ENCODE results near the gene NHS.
A peak's percentile ranks its signal among the peaks of the same experiment; 100 is the strongest.

NHS gene

DNA sequence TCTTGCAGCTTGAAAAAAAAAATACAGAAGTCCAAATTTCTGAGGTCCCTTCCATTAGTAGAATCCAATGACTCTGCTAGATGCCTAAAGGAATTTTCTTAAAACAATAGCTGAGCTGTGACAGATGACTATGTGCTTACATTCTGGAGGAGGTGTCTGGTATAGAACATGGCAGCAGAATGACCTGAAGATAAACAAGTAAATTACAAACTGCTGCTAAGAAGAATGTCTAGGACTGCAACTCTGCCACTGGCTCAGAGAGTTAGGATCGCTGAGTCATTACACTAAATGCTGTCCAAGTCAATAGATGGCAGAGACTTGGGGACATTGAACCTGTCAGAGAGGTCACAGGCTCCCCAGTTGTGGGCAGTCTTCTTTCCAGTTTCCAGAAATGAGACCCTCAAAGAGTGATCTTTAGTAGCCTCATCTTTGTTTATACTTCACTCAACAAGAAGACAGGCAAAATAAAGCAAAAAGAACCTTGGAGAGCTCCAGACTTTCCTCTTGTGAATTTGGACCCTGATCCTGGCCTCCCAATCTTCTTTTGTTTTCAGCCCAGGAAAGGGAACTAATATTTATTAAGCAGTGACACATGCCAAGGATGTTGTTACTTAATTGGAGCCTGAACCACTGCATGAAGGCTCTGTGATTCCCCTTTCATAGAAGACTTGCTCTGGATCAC, 305.9 kb downstream of the NHS start:
- DNase-seq, result peak in 2 of 4 experiments; percentile 11 to 28

DNA sequence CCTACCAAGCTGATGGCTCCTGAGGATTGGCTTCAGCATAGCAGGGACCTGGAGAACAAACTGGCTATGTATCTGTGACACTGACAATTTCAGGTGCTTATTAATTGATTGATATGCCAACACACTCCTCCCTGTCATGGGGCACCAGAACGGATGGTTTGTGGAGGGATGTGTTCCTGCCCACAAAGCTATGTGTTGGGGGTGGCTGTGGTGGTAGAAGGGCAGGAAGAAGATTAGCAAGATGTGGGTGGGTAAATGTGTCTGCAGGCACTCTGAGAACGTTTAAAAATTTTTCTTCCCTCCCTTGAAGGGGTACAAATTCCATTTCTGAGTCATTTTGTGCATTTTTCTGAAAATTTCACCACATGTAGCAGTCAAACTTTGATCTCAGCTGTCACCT, 307.3 kb downstream of the NHS start:
- DNase-seq, result no peak

DNA sequence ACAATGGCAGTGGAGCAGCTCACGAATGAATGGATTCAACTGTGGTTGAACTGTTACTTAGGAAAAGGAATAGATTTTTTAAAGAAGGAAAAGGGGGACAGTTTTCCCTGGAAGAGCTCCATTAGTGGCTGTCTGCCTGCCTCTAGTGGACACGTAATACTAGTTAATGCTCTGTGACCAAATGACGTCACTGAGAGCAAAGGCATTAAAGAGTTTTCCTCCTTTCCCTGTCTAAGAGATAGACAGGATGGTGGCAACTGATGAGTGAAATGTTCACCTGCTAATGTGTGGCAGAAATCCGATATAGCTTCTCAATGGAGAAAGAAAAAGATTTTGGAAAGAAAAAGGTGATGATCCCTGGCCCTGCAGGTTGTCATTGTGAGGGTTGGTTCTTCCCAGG, 310.0 kb downstream of the NHS start:
- no peak for DNase-seq

DNA sequence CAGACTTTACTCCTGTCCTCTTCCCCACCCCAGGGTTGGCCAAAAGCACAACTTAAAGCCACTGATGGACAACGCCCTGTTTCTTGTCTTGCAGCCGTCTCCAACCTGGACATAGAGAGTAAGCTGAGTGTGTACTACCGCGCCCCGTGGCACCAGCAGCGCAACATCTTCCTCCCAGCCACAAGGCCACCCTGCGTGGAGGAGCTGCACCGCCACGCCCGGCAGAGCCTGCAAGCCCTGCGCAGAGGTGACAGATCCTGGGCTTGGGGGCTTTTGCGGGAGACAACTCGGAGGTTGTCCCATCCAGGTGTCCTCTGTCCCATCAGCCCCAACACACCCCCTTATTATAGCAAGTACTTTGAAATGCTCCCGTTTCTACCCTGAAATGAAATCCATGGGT, 312.6 kb downstream of the NHS start:
- no peak for DNase-seq

DNA sequence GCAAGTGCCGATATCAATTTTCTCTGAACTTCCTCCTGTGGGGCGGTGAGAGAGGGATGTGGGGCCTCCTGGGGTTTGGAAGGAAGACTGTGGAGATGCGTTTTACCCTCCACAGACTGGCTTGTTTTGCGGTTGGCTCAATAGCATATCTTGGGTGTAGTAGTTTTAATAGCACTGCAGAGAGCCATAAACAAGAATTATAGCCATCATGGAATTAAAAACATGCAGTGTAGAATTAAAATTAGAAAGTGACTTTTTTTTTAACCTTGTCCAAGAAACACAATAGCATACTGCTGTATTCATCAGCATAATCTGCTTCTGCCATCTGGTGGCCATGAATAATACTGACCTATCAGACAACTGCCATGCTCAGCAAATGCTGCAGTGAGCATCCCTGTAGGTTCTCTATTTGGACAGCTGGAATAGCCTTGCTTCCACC, 315.0 kb downstream of the NHS start:
- peak; percentile 54 to 70 (median 64) for DNase-seq

DNA sequence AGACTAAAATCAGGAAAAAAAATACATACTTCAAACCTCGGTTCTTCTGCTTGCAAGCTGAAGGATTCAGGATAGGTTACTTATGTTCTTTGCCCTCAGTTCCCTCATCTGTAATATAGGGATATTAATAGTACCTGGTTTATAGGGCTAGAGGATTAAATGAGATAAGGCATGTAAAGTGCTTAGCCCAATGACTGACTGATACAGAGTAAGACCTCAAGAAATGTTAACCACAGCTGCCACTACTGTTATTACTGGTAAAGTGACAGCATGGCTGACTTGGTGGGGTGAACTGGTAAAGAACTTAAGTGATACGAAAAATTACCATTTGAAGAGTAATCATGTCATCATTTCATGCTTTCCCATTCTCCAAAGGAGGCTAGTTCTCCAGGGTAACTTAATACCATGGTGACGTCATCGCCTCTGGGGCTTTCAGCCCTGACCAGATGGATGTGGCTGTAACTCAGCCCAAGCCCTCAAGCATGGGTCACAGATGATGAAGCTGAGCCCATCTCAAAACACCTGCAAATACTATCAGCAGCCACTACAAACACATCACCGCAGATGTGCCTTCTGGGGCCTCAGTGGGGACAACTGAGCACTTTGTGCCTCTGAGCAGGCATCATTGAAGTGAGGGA, 317.8 kb downstream of the NHS start:
- DNase-seq, result no peak

DNA sequence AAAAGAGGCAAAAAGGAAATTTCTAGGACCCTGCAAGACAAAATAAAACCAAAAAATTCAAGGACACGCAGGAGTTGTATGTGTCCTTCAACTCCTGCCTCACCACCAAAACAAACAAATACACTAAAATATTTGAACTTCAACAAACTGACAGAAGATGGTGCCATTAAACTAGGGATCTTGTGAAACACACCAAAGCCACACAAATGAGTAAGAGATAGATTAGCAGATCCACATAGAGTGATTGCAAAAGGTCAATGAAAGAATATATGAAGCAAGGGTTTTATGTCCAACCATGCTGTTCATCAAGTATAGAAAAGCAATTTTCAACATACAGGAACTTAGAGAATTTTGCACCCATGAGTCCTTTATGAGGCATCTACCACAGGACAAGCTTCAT, 322.2 kb downstream of the NHS start:
- peak in 2 of 4 experiments; percentile 17 to 26 for DNase-seq

DNA sequence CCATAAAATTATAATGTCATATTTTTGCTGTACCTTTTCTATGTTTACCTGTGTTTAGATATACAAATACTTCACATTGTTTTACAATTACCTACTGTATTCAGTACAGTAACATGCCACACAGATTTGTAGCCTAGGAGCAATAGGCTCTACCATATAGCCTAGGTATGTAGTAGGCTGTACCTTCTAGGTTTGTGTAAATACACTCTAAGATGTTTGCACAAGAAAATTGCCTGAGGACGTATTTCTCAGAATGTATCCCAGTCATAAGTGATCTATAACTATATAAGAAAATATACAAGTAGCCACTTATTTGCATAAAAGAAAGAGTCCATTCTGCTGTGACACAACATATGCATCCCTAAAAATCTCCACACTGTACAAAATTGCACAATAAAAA, 326.0 kb downstream of the NHS start:
- no peak for DNase-seq

DNA sequence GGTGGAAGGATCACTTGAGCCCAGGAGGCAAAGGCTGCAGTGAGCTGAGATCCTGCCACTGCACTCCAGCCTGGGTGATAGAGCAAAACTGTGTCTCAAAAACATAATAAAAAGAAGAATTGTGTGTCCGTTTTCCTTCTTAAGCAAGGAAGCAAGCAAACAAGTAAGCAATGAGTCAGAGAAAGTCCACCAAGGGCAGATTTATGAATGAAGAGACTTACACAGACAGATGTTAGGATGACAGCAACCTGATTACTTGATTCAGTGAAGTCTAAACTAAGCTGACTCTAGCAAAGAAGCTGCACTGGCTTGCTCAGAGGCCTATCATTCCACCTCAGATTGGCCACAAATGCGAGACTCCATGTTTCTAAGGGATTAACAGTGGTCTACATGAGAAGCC, 328.2 kb downstream of the NHS start:
- DNase-seq, result no peak

DNA sequence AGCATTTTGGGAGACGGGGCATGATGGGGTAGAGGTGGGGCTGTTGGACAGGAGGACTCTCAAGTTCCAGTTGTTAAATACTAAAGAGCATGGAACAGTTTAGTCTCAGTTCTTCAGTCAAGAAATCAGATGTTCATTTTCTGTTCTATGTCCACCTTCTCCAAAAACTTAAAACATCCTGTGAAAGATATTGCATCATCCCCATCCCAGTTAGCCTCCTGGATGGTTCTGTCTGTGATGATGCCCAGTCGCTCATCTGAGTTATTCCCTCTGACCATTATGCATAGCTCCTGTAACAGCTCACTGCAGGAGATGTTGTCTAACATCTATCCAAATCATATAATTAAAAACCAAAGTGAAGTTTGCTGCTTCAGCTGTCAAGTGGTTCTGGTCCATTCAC, 330.2 kb downstream of the NHS start:
- no peak for DNase-seq

DNA sequence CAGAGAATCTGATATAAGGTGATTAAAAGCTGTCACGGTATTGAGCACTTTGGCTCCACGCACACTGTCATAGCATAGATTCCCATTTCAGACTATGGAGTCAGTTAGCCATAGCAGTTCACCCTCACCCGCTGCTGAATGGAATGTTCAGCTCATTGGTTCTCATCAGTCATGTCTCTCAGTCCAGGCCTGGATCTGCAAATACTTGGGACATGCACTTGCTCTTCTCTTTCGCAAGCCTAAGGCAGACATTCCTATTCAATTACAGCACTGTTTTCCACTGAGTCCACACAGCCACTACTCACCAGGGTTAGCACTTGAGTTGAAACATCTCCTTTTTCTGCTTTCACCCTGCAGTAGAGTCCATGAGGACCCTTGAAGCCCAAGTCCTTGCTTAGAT, 331.7 kb downstream of the NHS start:
- DNase-seq, result no peak

DNA sequence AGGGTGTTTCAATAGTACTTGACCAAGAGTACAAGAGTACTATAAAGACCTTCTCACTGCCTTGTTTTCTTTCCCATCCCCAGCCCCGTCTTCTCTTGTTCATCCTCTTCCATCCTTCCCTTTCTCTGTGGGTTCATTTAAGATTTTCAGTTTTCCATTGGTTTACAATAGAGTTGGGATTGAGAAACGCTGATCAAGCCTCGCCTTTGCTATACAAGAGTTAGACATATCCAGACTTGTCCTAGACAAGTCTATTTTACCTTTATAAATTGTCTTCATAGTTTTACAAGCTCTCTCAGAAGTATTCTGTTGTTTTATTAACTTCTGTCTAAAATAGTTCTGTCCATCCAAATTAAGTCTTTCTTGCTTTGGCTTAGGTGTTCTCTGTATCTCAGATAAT, 332.7 kb downstream of the NHS start:
- DNase-seq, result no peak

DNA sequence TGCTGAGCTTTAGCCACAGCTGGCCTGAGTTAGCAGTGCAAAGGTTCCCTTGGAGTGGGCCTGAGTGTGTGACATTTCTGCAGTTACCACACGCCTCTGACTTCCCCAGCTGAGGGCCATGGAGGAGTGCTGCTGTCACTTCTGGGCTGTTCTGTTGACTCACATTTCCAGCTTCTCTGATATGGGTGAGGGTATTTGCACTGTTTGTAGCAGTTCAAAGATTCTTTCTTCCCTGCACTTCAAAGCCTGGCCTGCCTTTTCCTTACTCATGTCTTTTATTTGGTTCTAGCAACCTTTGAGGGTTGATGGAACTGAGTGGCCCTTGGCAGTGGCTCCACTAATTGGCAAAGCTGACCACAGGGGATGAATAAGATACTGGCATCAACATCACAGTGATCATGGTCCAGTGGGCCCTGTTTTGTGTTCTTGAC, 335.9 kb downstream of the NHS start:
- DNase-seq, result peak; percentile 31 to 63 (median 52)

DNA sequence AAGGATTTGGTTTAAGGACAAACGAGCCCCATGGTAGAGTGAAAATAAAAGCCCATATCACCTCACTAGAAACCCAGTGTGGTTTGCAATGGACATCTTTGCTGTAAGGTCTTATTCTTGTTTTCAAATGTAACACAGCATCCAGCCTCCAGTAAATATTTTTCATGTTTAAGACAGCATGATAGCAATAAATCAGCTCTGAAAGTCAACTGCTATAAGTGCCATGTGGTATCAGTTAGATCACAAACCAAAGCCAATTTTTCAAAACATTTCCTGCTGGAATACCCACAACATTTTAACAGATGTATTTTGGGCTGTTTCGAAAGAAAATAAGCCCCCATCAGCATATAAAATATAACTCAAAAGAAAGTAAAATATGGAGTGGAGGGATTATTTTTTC, 338.3 kb downstream of the NHS start:
- DNase-seq, result no peak

DNA sequence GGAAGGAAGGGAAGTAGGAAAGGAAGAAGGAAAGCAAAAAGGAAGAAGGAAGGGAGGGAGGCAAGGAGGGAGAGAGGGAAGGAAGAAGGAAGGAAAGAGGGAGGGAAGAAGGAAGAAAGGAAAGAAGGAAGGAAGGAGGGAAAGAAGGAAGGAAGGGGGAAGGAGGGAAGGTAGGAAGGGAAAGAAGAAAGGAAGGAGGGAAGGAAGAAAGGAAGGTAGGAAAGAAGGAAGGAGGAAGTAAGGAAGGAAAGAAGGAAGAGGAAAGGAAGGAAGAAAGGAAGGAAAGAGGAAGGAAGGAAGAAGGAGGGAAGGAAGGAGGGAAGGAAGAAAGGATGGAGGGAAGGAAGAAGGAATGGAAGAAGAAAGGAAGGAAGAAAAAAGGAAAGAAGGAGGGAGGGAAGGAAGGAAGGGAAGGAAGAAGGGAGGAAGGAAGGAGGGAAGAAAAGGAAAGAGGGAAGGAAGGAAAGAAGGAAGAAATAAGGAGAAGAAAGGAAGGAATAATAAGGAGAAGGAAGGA, 343.7 kb downstream of the NHS start:
- no peak for DNase-seq

DNA sequence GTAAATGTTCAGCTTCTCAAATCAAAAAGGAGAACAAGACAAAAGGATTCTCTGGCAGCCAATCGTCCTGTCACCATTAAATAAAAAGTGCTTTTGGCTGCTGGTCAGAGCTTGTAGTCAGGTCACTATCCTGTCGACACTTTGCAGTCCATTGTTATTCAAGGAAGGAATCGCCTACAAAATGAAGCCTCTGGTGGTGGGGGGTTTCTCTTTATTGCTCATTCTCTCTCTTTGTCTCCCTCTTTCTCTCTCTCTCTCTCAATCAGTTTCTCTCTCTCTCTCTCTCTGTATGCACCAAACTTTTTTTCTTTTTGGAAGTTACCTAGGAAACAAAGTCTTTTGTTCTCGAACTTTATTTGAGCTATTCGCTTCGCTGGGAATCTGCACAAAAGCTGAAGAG, 344.7 kb downstream of the NHS start:
- DNase-seq, result no peak

DNA sequence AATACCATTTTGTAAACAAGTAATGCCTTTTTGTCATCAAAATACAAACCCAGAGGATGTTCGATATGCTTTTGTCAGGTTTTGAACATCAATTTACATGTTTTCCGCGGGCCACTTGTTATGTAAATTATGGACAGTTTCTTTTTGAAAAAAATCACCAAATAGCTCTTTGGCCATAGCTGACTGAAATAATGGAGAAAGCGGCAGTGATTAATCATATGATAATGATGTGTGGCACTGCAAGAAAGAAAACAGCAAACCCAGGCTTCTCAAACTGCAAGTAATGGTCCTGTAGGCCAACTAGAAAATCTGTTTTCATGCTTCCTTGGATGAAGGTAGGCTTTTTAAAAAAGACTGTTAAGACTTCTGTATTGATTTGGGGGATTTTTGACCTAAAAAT, 346.7 kb downstream of the NHS start:
- no peak for DNase-seq

DNA sequence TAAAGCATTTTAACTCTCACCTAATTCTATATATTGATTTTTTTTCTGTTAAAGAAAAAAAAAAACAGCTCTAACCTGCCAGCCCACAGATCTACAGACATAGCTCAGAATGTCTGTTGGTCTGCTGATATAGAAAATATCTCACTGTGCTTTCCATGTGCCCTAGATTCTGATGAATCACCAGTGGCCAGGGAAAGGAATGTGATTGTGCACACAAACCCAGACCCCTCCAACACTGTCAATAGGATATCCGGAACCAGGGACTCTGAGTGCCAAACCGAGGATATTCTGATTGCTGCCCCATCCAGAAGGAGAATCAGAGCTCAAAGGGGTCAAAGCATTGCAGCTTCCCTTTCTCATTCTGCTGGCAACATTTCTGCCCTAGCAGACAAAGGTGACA, 350.2 kb downstream of the NHS start:
- DNase-seq, result no peak

DNA sequence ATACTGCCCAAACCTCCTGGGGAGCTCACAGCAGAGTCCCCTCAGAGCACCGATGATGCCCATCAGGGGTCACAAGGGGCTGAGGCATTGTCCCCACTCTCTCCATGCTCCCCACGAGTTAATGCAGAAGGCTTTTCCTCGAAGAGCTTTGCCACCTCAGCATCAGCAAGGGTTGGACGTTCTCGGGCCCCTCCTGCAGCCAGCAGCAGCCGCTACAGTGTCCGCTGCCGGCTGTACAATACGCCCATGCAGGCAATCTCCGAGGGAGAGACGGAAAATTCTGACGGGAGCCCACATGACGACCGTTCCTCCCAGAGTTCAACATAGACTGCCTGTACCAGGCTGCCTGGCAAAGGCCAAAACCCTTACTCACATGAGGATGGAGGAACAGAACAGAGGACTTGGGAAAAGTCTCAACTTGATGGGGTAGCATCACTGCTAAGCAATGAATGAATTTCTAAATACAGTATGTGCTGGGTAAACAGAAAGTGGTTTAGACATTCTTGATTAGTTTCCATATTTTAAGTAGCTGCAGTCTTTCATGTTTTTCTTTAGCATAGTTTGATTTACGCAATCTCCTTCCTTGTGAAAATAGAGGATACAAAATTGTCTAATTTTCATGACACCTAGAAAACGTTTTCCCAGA, 357.3 kb downstream of the NHS start:
- DNase-seq, result no peak

DNA sequence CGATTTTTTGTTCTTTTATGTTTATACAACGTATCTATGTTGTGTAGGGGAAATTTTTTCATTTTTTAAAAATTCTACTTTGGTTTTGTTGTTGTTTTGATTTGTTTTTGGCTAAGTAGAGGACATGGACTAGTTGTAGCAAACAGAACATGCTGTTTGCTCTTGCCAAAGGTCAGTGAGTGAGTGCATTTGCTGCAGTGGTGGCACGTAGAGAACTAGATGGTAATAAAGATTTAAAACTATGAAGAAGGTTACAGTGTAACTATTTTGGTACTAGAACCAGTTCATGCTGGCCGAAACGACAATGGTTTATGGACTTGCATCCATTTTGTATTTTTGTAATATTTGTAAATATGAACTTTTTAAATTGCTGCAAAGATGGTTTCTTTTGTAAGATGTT, 360.4 kb downstream of the NHS start:
- DNase-seq, result no peak

DNA sequence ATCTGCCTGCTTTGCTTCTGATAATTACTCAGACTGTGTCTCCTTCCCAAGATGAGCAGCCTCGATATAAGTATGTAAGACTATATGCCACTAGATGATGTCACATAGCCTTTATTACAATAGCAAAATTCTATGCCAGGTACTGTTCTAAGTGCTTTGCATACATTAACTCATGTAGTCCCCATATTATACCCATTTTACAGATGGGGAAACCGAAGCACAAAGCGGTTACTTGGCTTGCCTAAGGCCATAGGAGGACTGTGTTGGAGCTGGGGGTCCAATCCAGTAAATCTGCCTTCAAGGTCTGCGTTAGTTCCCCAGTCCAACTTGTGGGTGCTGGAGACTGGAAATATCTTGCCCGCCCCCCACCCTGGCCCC, 361.5 kb downstream of the NHS start:
- no peak for DNase-seq

DNA sequence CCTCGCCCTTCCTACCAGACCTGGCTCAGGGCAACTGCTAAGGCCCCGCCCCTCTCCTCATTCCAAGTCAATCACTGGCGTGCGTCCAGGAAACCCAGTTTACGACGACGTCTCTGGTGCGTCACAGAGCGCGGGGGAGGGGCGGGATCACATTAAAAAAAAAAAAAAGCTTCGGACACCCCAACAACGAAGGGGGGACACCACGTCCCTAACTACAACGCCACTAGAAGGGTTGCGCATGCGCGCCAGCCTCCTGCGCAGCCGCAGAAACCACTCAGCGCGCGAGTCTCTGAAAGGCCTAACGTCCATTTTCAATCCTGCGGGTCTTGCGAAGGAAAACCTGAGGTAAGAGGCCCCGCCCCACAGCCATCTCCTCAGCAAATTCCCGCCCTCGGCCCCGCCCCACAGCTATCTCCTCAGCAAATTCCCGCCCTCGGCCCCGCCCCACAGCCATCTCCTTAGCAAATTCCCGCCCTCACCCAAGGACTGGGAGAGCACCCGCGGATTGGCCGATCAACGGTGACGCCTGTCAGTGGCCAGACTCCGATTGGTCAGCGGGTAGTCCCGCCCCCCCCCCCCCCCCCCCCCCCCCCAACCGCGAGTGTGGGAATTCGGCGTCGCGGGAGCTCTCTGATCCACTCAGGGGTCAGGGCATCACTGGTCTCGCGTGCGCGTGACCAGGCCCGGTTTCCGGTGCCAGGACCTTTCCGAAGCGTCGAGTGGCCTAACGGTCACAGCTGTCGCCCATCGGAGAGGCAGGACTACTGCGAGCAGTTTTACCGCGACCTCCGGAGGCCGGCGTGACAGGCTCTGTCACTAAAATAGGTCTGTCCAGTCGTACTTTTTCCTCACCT, 362.1 kb downstream of the NHS start, which contains the start of gene SCML1:
Gene SCML1, plus strand, starts transcription at position 638 of the 854 bp plus-strand sequence. CDS start 6,694 bp downstream, outside the sequence.
- DNase-seq, result peak; percentile 94 to 96 (median 96)

DNA sequence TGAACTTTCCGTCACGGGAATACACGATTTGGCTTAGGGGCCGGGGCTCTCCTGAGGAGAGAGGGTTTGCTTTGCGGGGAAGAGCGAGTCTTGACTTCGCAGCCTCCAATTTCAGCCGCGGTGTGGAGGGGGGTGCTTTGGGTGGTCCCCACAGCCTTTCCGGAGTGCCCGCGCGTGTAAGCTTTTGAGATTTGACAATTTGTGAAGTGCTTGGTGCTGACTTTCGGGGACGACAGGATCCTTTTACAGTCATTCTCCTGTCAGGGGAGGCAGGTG, 362.6 kb downstream of the NHS start:
- DNase-seq, result no peak
